ENCODE measurements around the gene LMO7. TPM values are rescaled to one million over a fixed set of nuclear protein-coding genes. Genes with fewer than 3 reads are reported as not detected.

LMO7 gene
- total RNA-seq, 2 experiments from 2014 or later = 14.1 to 15.7 TPM

DNA sequence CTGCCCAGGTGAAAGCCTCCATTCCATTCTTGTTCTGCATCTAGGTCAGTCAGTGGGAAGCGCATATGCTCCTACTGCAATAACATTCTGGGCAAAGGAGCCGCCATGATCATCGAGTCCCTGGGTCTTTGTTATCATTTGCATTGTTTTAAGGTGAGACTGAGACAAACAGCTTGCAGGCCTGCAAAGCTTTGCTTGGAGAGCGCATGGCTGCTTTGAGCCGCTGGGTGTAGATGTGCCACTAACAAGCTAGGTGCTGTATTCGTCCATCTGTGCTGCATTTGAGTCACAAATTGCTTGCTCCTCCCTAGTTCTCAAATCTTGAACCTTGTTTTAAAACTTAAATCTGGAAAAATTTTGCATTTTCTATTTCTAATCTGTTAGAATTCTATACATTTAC is 219.1 kb downstream of the LMO7 start:
- Mint-ChIP-seq H3K27ac (no peak overlapping the region), H3K36me3 (no peaks in the 10 kb centered on the region), H3K4me1 (no peaks in the 10 kb centered on the region), H3K9me3 (no peaks in the 10 kb centered on the region), H3K4me3 (no peak overlapping the region), H3K27me3 (no peaks in the 10 kb centered on the region)
- DNase-seq = no peak

DNA sequence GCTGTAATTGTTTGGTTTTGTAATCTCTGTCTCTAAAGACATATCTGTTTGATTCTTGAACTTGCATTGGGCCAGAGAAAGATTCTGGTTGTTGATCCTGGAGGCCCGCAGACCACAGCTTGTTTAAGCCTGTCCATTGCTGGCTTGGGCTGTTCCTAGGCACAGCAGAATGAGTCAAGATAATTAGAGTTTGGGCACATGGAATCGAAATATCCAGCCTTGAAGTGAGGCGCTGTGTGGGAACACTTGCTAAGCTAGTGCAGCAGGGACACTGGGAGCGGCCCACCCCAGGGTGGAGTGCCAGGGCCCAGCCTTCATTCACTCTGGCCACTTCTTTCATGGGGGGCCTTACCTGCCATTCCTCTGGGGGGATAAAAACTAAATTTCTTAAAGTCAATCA is 219.7 kb downstream of the LMO7 start:
- H3K36me3 Mint-ChIP-seq = no peaks in the 10 kb centered on the region
- H3K27me3 Mint-ChIP-seq = no peaks in the 10 kb centered on the region
- no peaks in the 10 kb centered on the region for H3K4me1 Mint-ChIP-seq
- H3K9me3 Mint-ChIP-seq = no peaks in the 10 kb centered on the region
- H3K4me3 Mint-ChIP-seq = no peak overlapping the region
- DNase-seq = no peak
- no peak overlapping the region for H3K27ac Mint-ChIP-seq

DNA sequence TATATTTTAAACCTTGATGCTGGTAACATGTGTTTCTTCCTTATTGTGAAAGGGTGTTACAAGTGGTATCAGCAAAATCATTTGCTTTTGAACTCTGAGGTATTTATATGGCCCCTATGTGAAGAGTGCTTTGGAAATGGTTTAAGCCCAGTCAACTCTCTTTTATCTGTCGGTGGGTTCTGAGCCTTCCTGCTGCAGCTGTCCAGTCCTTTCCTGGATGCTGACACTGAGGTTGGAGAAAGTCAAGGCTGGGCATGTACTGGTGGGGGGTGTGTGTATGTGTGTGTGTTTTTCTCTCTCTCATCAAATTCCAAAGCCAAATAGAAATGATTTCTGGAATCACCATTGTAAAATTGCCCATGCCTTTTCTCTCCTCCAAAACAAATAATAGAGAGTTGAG is 221.2 kb downstream of the LMO7 start:
- H3K36me3 Mint-ChIP-seq = no peaks in the 10 kb centered on the region
- H3K4me3 Mint-ChIP-seq = no peak overlapping the region
- H3K4me1 Mint-ChIP-seq = no peaks in the 10 kb centered on the region
- no peak for DNase-seq
- H3K27me3 Mint-ChIP-seq = no peaks in the 10 kb centered on the region
- H3K27ac Mint-ChIP-seq = no peak overlapping the region
- no peaks in the 10 kb centered on the region for H3K9me3 Mint-ChIP-seq

DNA sequence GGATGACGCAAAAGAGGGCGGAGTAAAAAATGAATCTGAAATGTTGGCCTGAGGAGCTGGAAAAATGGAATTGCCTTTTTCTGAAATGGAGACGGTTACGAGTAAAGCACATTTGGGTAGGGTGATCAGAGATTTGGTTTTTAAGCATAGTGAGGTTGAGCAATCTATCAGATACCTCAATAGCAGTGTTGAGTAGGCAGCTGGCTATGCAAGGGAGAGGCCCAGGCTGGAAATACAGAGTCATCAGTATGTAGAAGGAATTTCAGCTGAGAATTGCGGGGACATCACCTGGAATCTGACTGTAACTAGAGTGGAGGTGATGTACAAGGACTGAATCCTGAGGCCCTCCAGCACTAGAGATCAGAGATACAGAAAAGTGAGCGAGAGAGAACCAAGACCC is 224.8 kb downstream of the LMO7 start:
- Mint-ChIP-seq H3K4me1 (no peaks in the 10 kb centered on the region), H3K4me3 (no peak overlapping the region), H3K36me3 (no peaks in the 10 kb centered on the region), H3K27ac (no peak overlapping the region), H3K9me3 (no peaks in the 10 kb centered on the region), H3K27me3 (no peaks in the 10 kb centered on the region)
- no peak for DNase-seq

DNA sequence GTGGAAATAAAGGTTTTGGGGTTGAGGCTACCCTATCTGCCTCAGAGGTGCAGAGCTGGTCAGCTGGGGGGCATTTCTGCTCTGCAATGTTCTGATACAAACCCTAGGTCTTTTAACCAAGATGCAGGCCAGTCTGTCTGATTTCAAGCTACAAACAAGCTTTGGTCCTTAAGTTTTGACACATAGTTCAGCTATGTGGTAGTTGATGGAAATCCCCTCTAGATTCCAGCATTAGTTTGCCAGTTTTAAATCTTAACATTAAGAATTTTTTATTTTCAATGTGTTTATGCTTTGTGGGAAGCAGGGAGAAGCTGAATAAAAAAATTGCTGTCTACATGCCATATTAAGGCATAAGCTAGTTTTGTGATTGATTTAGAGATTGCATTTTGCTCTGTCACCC is 225.7 kb downstream of the LMO7 start:
- DNase-seq = no peak
- Mint-ChIP-seq H3K27ac (no peak overlapping the region), H3K4me3 (no peak overlapping the region), H3K4me1 (no peaks in the 10 kb centered on the region), H3K9me3 (no peaks in the 10 kb centered on the region), H3K27me3 (peaks cover 3% of the 10 kb centered on the region), H3K36me3 (no peaks in the 10 kb centered on the region)

DNA sequence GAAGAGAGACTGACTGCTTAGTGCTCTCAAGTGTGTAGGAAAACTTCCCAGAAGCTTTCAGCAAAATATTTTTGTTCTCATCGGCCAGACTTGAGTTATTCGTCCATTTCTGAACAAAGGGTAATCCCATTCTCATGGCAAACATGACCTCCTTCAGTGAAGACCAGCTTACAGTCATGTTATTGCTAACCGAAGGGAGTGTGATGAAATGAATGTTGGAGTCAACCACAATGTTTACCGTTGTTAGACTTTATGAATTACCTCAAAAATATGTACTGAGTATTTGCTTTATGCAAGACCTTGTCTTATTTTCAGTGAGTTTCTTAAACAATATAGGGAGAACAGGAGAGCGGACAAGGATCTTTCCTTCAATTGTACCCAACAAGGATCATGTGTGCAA is 228.6 kb downstream of the LMO7 start:
- Mint-ChIP-seq H3K4me3 (no peak overlapping the region), H3K27me3 (peaks cover 6% of the 10 kb centered on the region), H3K9me3 (no peaks in the 10 kb centered on the region), H3K36me3 (no peaks in the 10 kb centered on the region), H3K27ac (no peak overlapping the region), H3K4me1 (no peaks in the 10 kb centered on the region)
- no peak for DNase-seq

DNA sequence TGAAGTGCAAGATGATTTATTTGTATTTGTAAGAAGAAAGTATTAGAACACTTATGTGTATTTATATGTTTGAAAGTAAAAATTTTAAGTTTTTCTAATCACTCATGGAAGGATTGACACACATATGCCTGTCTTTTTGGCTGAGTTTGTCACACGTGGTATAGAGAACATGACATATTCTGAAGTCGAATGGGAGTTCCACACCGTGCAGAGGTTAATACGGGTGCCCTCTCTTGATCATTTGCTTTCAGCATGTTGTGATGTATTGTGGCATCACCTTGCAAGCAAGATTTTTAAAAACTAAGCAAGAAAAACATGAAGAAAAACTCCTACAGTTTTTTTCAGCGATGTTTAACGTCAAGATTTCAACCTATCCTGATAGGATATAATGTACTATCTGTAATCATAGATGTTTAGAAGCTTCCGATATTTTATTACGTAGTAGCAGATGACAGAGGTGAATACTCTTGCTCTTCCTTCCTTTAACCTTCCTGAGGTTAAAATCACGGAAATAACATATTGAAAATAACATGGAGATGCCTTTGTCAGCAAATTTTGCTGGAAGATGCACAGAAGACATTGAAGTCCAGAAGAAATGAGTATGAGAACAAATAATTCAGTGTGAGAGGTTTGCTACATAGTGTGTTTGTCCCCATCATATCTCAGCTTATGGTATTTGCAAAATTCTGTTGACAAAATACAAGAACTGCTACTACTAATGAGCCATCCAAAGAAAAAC is 231.4 kb downstream of the LMO7 start:
- no peaks in the 10 kb centered on the region for H3K9me3 Mint-ChIP-seq
- no peak for DNase-seq
- H3K4me3 Mint-ChIP-seq = no peak overlapping the region
- H3K27ac Mint-ChIP-seq = no peak overlapping the region
- peaks cover 22% of the 10 kb centered on the region for H3K27me3 Mint-ChIP-seq
- H3K36me3 Mint-ChIP-seq = no peaks in the 10 kb centered on the region
- H3K4me1 Mint-ChIP-seq = peaks cover 6% of the 10 kb centered on the region

DNA sequence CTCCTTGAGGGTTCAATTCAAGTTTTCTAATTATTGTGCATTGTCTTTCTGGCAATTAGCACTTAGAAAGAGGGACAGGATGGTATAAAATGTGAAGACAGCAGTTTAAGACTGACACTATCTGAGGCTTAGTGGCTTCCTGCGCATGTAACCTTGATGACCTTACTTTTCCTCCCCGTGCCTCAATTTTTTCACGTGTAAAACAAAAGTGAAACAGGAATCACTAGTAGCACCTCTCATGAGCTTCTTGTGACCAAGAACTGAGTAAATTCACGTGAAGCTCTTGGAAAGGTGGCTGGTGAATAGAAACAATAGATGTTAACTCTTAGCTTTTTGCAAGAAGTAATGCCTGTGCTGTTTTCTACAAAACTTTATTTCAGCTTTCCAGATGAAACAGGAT is 233.9 kb downstream of the LMO7 start:
- H3K27ac Mint-ChIP-seq = no peak overlapping the region
- peaks cover 22% of the 10 kb centered on the region for H3K27me3 Mint-ChIP-seq
- H3K4me1 Mint-ChIP-seq = peaks cover 6% of the 10 kb centered on the region
- no peaks in the 10 kb centered on the region for H3K9me3 Mint-ChIP-seq
- H3K36me3 Mint-ChIP-seq = no peaks in the 10 kb centered on the region
- DNase-seq = no peak
- peak overlapping the region; percentile 8 for H3K4me3 Mint-ChIP-seq

DNA sequence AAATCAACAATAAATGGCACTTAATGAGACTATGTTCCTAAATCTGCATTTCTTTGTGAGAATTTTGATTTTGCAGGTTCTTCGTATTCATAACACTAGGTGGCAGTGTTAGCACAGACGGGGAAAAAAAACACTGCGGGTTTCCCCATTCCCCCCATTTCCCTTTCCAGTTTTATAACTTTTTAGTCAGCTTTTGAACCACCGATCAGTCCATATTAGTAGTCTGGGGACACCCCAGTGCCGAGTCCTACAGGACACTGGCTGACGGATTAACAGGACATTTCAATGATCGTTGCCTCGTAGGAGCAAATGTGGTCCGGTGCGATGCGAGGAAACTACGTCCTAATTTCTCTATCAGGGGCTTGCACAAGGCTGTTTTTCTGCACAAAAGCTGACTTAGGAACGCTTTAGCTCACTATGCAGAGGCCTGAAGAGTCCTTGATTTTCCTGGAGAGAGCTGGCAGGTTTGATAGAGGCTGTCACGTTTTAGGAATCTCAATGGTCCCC is 234.3 kb downstream of the LMO7 start:
- peak overlapping the region; percentile 67 for H3K4me3 Mint-ChIP-seq
- H3K27ac Mint-ChIP-seq = no peak overlapping the region
- peaks cover 10% of the 10 kb centered on the region for H3K4me1 Mint-ChIP-seq
- DNase-seq = no peak
- no peaks in the 10 kb centered on the region for H3K9me3 Mint-ChIP-seq
- H3K36me3 Mint-ChIP-seq = no peaks in the 10 kb centered on the region
- H3K27me3 Mint-ChIP-seq = peaks cover 22% of the 10 kb centered on the region

DNA sequence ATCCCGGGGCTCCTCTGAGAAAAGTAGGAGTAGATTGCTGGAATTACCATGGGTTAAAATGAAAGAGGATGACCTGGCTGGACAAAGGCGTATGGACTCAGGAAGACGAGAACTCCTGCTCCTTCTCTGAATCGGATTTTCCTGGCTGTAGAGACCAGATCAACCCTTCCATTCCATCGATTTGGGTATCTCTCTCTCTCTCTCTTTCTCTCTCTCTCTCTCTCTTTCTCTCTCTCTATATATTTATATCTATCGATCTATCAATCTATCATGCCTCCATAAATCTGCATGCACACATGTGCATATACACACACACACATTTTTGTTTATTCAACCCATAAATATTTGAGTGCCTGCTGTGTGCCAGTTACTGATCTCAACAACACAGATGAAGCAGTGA is 234.9 kb downstream of the LMO7 start:
- peaks cover 12% of the 10 kb centered on the region for H3K4me1 Mint-ChIP-seq
- H3K4me3 Mint-ChIP-seq = peak overlapping the region; percentile 23
- H3K27ac Mint-ChIP-seq = no peak overlapping the region
- H3K36me3 Mint-ChIP-seq = no peaks in the 10 kb centered on the region
- no peak for DNase-seq
- H3K27me3 Mint-ChIP-seq = peaks cover 26% of the 10 kb centered on the region
- no peaks in the 10 kb centered on the region for H3K9me3 Mint-ChIP-seq

DNA sequence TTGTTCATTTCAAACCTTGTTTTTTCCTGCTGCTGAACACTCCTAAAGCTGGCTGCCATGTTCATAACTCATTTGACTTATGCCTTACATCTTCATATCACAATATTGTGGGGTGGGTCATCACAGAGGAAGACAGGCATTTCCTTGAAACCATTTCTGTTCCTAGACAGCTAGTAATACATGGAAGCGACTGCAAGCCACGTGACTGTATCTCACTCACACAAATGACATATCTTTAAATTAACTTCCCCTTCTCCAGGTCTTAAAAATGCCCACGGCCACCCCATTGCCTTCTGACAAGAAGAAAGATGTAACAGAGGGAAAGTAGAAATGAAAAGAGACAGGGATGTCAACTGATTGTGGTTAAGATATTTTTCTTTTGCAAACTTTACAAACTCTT is 236.8 kb downstream of the LMO7 start:
- no peak overlapping the region for H3K4me3 Mint-ChIP-seq
- no peaks in the 10 kb centered on the region for H3K36me3 Mint-ChIP-seq
- H3K9me3 Mint-ChIP-seq = no peaks in the 10 kb centered on the region
- no peak overlapping the region for H3K27ac Mint-ChIP-seq
- peaks cover 28% of the 10 kb centered on the region for H3K27me3 Mint-ChIP-seq
- DNase-seq = no peak
- H3K4me1 Mint-ChIP-seq = peaks cover 15% of the 10 kb centered on the region

DNA sequence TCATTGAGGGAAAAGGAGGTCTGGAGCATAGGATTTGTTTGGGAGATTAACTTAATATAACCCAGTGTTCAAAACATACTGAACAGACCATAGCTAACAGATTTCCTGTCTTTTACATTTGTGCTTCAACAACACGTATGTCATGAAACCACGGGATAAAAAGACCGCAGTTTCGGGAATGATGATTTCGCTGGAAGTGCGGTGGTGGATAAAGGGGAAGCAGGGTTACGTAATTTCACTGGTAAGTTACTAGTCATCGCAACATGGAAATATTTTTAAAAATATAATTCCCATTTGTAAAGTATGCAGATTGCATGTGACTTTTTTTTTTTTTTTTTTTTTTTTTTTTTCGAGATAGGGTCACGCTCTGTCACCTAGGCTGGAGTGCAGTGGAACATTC is 237.4 kb downstream of the LMO7 start:
- H3K9me3 Mint-ChIP-seq = no peaks in the 10 kb centered on the region
- H3K36me3 Mint-ChIP-seq = no peaks in the 10 kb centered on the region
- H3K4me1 Mint-ChIP-seq = peaks cover 15% of the 10 kb centered on the region
- H3K27ac Mint-ChIP-seq = no peak overlapping the region
- DNase-seq = no peak
- no peak overlapping the region for H3K4me3 Mint-ChIP-seq
- H3K27me3 Mint-ChIP-seq = peaks cover 29% of the 10 kb centered on the region

DNA sequence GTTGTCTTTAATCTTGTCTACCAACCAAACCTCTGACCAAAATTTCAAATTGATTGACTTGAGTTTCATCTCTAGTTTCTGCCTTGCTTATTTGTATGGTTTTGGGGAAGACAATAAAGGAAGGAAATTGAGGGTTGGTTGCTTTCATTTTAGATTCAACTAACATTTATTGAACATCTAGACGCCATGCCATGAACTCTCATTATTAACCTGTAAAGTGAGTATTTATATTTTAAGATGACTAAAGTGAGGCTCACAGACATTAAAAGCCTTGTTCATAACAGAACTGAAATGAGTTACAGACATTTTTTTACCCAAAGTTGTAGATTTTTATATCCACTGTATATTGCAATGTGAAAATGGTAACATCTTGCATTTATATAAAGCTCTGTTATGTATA is 239.3 kb downstream of the LMO7 start:
- Mint-ChIP-seq H3K27me3 (peaks cover 25% of the 10 kb centered on the region), H3K36me3 (no peaks in the 10 kb centered on the region), H3K4me1 (peaks cover 11% of the 10 kb centered on the region), H3K27ac (no peak overlapping the region), H3K4me3 (no peak overlapping the region), H3K9me3 (no peaks in the 10 kb centered on the region)
- DNase-seq = no peak

DNA sequence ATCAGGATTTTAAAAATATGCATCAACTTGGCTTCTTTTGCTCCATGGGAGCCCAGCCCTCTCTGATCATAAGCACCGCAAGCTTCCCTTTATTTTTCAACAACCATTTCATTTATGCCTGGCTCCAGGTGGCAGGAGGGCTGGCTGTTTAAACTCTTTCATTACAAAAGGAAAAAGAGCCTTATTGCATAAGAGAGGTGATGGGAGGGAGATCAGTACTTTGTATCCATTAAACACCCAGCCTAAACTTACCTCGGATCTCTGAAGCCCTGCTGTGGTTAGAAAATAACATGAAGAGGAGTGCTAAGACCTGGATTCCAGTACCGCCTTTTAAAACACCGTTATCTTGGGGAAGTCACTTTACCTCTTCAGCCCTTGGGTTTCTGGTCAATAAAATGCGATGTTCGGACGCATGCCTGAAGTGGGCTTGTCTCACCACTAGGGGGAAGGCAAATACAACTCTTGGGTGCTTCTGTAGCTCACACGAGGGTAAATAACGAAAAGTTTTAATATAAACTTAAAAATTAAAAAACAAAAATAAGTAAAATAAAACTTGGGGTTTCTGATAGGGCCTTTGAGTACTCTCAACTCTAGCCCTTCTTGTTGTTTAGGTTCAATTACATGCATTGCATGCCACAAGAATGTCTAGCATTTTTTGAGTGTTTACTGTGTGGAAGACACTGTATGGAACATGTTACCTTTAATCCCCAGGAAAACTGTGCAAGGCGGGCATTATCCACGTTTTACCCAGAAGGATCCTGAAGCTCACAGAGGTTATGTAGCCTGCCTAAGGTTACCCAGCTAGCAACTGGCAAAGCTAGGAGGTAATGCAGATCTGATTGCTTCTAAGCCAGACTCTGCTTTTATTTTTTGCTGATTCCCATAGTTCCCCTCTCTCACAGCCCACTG is 240.3 kb downstream of the LMO7 start:
- Mint-ChIP-seq H3K36me3 (no peaks in the 10 kb centered on the region), H3K9me3 (no peaks in the 10 kb centered on the region), H3K4me3 (no peak overlapping the region), H3K4me1 (peaks cover 8% of the 10 kb centered on the region), H3K27ac (no peak overlapping the region), H3K27me3 (peaks cover 16% of the 10 kb centered on the region)
- DNase-seq = peak; percentile 37

DNA sequence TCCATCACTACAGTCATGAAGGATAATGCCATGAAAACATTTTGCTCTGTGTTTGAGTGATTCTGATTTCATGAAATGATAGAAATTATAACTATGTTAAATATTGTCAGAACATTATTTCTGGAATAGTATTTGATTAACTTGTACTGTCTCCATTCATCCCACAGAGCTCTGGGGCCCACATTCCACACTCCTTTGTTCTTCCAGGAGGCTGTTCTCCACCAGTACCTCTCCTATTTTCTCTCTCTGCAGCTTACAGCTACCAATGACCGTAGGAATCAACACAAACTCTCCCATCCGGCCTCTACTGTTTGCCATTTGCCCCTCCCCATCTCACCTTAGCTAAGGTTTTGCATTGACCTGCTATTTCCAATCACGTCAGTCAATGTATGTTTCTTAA is 240.9 kb downstream of the LMO7 start:
- H3K4me1 Mint-ChIP-seq = peaks cover 8% of the 10 kb centered on the region
- H3K36me3 Mint-ChIP-seq = no peaks in the 10 kb centered on the region
- DNase-seq = no peak
- no peak overlapping the region for H3K4me3 Mint-ChIP-seq
- H3K27ac Mint-ChIP-seq = no peak overlapping the region
- no peaks in the 10 kb centered on the region for H3K9me3 Mint-ChIP-seq
- H3K27me3 Mint-ChIP-seq = peaks cover 16% of the 10 kb centered on the region

All from activated naive CD8-positive, alpha-beta T cell treated with anti-CD3 and anti-CD28 coated beads for 36 hours (primary cell).